ENCODE measurements around the gene HIVEP3. TPM values are rescaled to one million over a fixed set of nuclear protein-coding genes. Genes with fewer than 3 reads are reported as not detected.

Gene HIVEP3
- total RNA-seq, result 0.87 and 1.7 TPM in 2 replicates

GRCh38 chr1:41918450-41919043 is at the start of gene HIVEP3:
Gene HIVEP3, minus strand, starts transcription at chr1:41918922.

GRCh38 chr1:41484402-41485241 is 434.1 kb downstream of the HIVEP3 start, which contains the start of gene EDN2:
Gene EDN2, minus strand, starts transcription at chr1:41484683. Its CDS starts 82 bp downstream, at chr1:41484601.

Other genes with a start within 250 kb of the HIVEP3 start
- not detected in 2 replicates for gene GUCA2B, start 234.5 kb upstream of the HIVEP3 start, total RNA-seq
- gene GUCA2A, start 245.8 kb upstream of the HIVEP3 start, total RNA-seq, result not detected in 2 replicates

Data from dermis lymphatic vessel endothelial cell (primary cell).